Measurements from ENCODE around the gene ZHX3. TPM values are rescaled to one million over a fixed set of nuclear protein-coding genes. Genes with fewer than 3 reads are reported as not detected.

Gene ZHX3
- total and polyA plus RNA-seq, 2 of the 13 experiments (the other 11 are each of a cell fraction or from before 2014, with no cell fraction given), result 8.4 to 11.7 TPM

DNA sequence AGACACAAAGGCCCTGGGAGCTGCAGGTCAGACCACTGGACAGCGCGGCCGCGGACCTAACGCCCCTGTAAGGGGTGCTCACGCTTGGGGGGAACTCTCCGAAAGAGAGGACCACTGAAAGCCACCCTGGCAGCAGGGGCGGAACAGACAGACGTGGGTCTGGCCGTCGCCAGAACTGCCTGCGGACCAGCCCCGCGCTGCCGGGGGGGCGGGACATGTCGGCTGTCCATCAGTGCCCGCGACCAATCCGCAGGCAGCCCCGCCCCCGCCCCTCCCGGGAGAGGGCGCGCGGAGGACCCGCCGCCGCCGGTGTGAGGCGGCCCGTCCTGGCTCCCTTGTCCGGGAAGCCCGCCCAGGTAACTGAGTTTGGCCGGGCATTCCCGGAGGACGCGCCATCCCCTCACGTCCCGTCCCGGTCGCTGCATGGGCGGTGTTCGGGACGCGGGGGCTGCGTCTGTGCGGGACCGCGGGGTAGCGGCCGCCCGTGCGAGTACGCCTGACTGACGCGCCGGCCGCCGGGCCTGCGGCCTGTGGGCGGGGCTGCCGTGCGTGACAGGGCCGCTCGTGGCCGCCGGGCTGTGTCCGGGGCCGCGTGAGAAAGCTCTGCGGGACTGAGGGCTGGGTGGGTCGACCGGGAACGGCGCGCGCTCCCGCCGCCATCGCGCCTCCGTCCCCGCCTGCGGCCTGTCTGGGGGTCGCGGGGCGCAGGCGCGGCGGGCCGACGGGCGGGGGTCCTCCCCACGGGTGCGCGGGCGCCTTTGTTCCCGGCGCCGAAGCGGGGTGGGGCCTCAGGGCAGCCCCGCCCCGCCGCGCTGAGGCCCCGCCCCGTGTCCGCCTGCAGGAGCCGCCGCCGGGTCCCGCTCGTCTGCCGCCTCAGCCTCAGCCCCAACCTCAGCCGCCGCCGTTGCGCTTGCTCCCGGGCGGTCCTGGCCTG lies 180.6 kb downstream of the ZHX3 start, which contains the start of gene PLCG1 (continued):
- TF ChIP-seq, protein P1, sequence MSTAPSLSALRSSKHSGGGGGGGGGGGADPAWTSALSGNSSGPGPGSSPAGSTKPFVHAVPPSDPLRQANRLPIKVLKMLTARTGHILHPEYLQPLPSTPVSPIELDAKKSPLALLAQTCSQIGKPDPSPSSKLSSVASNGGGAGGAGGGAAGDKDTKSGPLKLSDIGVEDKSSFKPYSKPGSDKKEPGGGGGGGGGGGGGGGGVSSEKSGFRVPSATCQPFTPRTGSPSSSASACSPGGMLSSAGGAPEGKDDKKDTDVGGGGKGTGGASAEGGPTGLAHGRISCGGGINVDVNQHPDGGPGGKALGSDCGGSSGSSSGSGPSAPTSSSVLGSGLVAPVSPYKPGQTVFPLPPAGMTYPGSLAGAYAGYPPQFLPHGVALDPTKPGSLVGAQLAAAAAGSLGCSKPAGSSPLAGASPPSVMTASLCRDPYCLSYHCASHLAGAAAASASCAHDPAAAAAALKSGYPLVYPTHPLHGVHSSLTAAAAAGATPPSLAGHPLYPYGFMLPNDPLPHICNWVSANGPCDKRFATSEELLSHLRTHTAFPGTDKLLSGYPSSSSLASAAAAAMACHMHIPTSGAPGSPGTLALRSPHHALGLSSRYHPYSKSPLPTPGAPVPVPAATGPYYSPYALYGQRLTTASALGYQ (CRISPR knock-in tag; IDR thresholded peaks at IDR 0.05), result peak; percentile 88
- peak; percentile 96; the same call in 1 of the 2 replicates for TF ChIP-seq ZFP82 (CRISPR knock-in tag; IDR thresholded peaks at IDR 0.05; ENCODE audit: borderline replicate concordance)
- TF ChIP-seq CENPT (CRISPR knock-in tag; IDR thresholded peaks at IDR 0.05; ENCODE audit: low read depth), result no peak; the same call in 1 of the 2 replicates
- TF ChIP-seq, protein P2, sequence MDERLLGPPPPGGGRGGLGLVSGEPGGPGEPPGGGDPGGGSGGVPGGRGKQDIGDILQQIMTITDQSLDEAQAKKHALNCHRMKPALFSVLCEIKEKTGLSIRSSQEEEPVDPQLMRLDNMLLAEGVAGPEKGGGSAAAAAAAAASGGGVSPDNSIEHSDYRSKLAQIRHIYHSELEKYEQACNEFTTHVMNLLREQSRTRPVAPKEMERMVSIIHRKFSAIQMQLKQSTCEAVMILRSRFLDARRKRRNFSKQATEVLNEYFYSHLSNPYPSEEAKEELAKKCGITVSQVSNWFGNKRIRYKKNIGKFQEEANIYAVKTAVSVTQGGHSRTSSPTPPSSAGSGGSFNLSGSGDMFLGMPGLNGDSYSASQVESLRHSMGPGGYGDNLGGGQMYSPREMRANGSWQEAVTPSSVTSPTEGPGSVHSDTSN (CRISPR knock-in tag; IDR thresholded peaks at IDR 0.05), result peak; percentile 91
- TF ChIP-seq HNRNPK (IDR thresholded peaks at IDR 0.05; ENCODE audit: low read depth, low read length, poor library complexity, severe bottlenecking), result peak; percentile 84
- peak; percentile 88 for TF ChIP-seq MEIS1 (CRISPR knock-in tag; IDR thresholded peaks at IDR 0.05; ENCODE audit: borderline replicate concordance)
- peak; percentile 90 for TF ChIP-seq SNAI1 (CRISPR knock-in tag; IDR thresholded peaks at IDR 0.05; ENCODE audit: borderline replicate concordance)
- no peak for TF ChIP-seq RFX3 (CRISPR knock-in tag; IDR thresholded peaks at IDR 0.05)
- peak; percentile 65; the same call in 1 of the 2 replicates for TF ChIP-seq ZNF256 (CRISPR knock-in tag; conservative IDR thresholded peaks at IDR 0.05)
- TF ChIP-seq ZNF3 (CRISPR knock-in tag; IDR thresholded peaks at IDR 0.05), result no peak; the same call in 1 of the 2 replicates
- TF ChIP-seq ZNF790 (CRISPR knock-in tag; IDR thresholded peaks at IDR 0.05; ENCODE audit: borderline replicate concordance), result peak; percentile 89; the same call in 1 of the 2 replicates
- no peak for TF ChIP-seq SSRP1 (CRISPR knock-in tag; IDR thresholded peaks at IDR 0.05)
- no peak for TF ChIP-seq BCL6 (CRISPR knock-in tag; IDR thresholded peaks at IDR 0.05)
- no peak for TF ChIP-seq TERF1 (CRISPR knock-in tag; IDR thresholded peaks at IDR 0.05)
- TF ChIP-seq ZC3H4 (CRISPR knock-in tag; IDR thresholded peaks at IDR 0.05; ENCODE audit: borderline replicate concordance), result 0 out of 2 replicates have a peak, but pooled peaks have one; percentile 83
- peak; percentile 87 for TF ChIP-seq MED13 (CRISPR knock-in tag; IDR thresholded peaks at IDR 0.05)
- no peak for TF ChIP-seq SYNCRIP (IDR thresholded peaks at IDR 0.05; ENCODE audit: insufficient read depth, low read depth, low read length)
- TF ChIP-seq MBNL3 (CRISPR knock-in tag; conservative IDR thresholded peaks at IDR 0.05), result no peak
- peak; percentile 71 for TF ChIP-seq MYC (CRISPR knock-in tag; IDR thresholded peaks at IDR 0.05; ENCODE audit: borderline replicate concordance)
- TF ChIP-seq, protein P3, sequence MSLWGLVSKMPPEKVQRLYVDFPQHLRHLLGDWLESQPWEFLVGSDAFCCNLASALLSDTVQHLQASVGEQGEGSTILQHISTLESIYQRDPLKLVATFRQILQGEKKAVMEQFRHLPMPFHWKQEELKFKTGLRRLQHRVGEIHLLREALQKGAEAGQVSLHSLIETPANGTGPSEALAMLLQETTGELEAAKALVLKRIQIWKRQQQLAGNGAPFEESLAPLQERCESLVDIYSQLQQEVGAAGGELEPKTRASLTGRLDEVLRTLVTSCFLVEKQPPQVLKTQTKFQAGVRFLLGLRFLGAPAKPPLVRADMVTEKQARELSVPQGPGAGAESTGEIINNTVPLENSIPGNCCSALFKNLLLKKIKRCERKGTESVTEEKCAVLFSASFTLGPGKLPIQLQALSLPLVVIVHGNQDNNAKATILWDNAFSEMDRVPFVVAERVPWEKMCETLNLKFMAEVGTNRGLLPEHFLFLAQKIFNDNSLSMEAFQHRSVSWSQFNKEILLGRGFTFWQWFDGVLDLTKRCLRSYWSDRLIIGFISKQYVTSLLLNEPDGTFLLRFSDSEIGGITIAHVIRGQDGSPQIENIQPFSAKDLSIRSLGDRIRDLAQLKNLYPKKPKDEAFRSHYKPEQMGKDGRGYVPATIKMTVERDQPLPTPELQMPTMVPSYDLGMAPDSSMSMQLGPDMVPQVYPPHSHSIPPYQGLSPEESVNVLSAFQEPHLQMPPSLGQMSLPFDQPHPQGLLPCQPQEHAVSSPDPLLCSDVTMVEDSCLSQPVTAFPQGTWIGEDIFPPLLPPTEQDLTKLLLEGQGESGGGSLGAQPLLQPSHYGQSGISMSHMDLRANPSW (CRISPR knock-in tag; IDR thresholded peaks at IDR 0.05; ENCODE audit: borderline replicate concordance), result no peak
- peak; percentile 95; the same call in 1 of the 2 replicates for TF ChIP-seq TOE1 (CRISPR knock-in tag; IDR thresholded peaks at IDR 0.05)
